ENCODE data around the gene KCND3.
"Not testable (repeated sequence)": the region's sequence is repeated elsewhere in the genome, so short reads cannot be mapped to it uniquely, and the experiment has no call there.

The KCND3 gene

DNA sequence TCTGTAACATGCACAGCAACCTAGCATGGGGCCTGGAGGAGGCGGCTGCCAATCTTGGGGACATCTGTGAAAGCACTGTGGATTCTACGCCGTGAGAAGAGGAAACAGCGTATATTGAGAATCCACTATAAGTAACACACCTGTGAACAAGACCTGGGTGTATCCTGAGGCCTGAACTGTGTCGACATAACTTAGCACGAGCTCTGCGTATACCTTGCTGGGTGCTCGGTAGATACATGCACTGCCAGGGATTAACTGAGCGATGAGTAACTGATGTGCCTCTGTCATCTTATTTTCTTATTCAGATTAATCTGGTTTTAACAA is 175.2 kb downstream of the KCND3 start:
- DNase-seq (ENCODE audit: low read depth, low spot score), result no peak

DNA sequence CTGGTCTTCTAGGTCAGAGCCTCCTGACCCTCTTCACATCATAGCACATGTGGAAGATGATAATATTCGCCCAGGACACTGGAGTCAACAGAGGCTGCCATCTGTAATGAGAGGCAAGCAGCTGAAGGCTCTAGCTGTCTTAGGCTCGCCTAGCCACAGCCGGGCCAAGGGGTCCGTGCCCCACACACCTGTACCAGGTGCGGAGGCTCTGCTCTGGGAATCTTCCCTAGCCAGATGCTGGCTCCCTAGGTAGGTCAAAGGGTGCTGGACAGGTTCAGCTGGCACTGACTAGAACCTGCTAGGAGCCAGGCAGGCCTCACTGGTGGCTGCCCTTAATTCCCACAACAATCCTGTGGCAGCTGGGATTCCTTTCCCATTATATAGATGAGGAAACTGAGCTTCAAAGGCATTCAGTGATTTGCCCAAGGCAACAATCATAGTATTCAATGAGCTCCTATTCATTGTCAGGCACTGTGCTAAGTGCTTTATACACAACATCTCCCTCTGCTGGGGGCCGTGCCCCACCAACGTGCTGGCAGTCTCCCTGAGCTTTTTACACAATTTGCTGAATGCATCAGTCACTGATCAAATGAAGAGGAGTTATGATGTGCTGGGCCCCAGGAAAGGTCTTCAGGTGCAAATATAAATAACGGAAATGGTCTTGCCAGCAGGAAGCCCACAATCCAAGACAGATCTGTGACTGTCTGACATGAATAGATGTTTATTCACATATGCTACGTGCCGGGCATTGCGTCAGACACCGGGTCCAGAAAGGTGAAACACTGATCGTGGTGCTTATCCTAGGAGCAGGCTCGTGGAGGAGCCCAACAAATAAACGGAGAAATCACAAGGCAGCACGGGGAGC is 175.8 kb downstream of the KCND3 start:
- DNase-seq (ENCODE audit: low read depth, low spot score), result no peak

DNA sequence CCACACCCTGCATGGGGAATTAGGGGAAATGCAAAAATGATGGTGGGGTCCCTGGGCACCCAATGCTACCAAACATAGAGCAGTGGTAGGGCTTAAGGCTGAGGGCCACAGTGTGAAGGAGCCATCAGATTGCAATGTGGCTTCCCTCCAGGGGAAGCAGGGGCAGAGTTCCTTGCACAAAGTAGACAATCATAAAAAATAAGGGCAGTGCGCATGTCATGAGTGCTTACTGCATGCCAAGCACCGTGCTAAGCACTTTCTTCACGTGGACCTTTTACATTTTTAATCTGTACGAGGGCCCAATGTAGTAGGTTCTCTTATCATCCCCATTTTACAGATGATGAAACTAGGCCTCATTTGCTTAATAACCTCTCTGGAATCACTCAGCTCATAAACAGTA is 177.2 kb downstream of the KCND3 start:
- DNase-seq (ENCODE audit: low read depth, low spot score), result no peak

DNA sequence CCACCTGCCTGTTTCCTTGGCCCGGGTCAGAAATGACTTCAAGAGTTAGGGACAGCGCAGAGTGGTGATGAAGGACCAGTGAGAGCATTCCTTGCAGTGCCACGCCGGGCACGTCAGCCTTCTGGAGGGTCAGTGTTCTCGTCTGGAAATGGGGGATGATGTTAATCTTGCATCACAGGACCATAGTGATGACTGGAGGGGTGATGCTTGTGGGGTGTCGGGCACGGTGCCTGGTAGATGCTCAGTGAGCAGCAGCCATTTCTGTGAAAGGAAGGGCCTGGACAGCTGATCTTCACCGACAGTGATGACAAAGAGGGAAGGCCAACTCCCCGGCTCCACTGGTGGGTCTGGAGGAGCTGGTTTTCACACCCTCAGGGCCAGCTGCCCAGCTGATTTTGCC is 177.6 kb downstream of the KCND3 start:
- DNase-seq (ENCODE audit: low read depth, low spot score), result no peak

DNA sequence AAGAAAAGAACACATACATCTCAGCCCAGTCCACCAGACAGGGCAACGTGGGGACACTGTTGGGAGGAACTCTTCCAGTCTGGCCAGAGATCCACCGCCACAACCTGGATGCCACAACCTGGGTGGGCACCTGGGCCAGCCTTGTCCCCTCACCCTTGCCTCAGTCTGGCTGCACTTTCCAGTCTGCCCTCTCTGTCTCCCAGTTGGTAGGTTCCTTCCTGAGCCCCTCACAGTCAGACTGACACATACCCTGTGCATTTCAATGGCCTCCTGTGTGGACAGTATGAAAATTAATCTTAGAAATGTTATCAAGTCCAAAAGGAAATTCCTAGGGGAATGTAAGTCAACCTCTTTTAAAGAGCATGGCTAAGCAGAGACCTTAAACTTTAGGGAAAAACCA is 184.2 kb downstream of the KCND3 start:
- DNase-seq (ENCODE audit: low read depth, low spot score), result no peak

DNA sequence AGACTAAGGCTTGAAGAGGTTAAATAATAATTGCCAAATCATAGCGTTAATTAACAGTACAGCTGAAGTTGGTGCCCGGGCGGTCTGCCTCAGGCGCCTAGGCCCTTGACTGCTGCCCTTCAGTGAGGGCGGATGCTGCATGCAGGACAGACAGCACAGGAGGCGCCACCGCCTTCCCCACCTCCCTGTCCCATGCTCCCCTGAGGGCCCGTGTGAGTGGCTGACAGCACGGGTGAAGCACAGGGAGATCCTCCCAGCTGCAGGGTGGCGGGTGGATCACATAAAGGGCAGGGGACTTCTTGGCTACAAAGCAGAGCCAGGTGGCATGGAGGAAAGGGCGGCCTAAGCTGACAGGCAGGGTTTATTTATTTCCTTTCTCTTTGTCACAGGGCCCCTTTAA is 184.7 kb downstream of the KCND3 start:
- DNase-seq (ENCODE audit: low read depth, low spot score), result no peak

DNA sequence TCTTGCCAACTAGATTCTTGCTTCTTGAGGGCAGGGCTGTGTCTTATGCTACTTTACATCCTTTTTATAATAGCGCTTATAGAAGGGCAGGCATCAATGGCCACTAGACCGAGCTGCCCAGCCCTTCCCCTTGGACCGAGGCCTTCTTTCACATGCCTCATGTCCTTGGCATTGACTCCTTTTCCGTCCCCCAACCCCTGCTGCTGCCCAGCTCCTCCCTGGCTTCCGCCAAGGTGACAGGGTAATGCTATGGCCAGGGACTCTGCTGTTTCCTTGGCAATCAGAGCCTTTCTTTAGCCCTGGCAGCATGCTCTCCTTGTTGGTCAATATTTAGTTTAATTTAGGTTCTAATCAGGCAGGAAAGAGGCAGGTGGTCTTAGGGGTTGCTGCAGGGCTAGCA is 185.5 kb downstream of the KCND3 start:
- no peak for DNase-seq (ENCODE audit: low read depth, low spot score)

DNA sequence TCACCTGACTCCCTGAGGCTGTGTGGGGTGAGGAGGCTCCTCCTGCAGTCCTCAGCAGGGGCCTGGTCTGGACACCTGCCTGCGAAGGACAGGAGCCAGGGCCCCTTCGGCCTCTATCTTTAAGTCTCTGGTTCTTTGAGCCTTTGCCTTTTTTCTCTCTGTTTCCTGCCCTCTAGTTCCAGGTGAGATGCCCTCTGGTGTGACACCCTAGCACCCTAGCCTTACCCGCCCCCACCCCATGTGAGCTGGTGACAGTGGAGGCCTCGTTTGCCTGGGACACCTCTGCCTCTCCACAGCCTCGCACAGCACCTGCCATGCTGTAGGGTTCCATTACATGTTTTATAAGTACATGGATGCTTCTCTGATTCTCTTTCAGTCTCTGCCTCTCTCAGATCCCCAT is 186.5 kb downstream of the KCND3 start:
- DNase-seq (ENCODE audit: low read depth, low spot score), result no peak

DNA sequence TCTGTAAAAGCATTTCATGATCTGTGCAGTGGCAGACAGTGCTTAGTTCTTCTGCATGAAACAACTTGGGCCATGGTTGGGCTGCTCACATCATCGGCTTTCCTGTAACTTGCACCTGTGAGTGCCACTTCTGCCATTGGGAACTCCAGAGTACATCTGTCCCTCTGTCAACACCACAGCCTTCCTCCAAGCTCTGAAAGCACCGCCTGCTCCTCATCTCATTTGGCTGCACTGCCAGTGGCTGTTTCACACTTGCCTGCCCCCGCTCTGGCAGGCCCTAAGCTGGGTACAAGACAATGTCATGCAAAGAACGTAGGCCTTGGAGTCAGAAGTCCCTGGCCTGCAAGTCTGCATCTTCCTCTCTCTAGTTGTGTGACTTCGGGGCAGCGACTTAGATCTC is 187.4 kb downstream of the KCND3 start:
- DNase-seq (ENCODE audit: low read depth, low spot score), result no peak

DNA sequence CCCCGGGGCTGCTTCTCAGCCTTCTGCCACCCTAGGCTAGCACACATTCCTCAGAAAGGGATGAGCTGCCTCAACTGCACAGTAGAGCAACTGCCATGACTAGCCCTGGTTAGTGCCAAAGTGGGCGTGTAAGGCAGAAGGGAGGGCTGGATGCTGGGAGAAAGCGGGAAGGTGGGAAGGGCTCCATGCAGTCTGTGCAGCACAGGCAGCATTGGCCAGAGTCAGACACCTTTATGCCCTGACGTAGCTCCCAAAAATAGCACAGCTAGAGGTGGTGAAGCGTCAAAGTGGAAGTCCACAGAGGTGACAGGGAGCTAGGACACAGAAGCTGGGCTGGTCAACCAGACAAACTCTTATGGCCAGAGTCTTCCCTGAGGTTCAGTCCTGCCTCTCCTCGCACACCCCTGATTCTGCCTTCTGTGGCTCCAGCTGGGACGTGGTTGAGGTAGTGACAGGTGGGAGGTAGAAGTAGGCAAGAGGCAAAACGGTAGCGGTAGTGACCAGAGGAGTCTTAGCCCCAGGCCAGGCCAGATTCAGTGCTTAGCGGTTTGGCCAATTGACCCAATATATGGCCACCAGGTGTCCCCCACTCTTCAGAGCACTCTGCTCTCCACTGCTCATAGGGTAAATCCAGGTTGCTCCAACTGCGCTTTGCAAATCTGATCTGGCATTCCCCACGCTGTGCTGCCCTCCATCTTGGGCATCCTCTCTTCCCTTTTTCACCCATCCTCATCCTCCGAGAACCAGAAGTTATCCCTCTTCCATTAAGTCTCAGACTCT is 188.2 kb downstream of the KCND3 start:
- DNase-seq (ENCODE audit: low read depth, low spot score), result no peak

DNA sequence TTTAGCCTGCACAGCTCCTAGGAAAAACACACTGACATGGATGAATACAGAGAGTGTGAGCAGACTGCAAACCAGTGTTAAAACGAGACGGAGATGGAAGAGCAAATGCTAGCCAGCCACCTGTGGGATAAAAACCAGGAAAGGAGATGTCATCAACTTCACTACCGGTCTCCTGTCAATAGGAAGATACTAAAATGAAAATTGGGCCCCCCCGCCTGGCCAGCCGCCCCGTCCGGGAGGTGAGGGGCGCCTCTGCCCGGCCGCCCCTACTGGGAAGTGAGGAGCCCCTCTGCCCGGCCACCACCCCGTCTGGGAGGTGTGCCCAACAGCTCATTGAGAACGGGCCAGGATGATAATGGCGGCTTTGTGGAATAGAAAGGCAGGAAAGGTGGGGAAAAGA is 189.7 kb downstream of the KCND3 start:
- DNase-seq (ENCODE audit: low read depth, low spot score), result not testable (repeated sequence)

DNA sequence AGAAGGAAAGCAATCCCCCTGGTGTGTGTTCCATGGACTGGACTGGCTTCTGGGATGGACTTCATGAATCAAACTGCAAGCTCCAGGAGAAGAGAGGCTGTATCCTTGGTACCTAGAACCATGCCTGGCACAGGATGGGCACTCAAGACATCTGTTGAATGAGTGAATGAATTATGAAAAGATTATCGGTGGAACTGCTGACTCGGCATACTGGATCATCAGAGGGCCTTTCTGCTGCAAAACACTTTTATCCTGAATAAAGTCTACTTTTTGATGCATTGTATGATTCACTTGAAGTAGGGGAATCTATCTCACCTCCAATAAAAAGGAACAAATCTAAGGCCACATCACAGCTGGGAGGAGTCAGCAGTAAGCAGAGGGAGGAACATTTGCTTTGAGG is 190.9 kb downstream of the KCND3 start:
- DNase-seq (ENCODE audit: low read depth, low spot score), result no peak

DNA sequence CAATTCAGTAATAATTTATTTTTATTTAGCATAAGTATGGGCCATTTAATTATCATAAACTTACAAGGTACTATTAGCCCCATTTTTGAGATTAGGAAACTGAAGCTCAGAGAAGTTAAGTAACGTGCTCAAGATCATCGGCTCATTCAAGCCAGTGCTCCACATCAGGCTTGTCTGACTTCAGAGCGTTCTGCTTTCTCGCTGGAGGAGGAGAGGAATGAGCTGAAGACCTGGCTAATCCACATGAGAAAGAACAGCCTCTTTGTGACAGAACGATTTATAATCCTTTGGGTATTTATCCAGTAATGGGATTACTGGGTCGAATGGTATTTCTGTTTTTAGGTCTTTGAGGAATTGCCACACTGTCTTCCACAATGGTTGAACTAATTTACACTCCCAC is 194.1 kb downstream of the KCND3 start:
- DNase-seq (ENCODE audit: low read depth, low spot score), result no peak

DNA sequence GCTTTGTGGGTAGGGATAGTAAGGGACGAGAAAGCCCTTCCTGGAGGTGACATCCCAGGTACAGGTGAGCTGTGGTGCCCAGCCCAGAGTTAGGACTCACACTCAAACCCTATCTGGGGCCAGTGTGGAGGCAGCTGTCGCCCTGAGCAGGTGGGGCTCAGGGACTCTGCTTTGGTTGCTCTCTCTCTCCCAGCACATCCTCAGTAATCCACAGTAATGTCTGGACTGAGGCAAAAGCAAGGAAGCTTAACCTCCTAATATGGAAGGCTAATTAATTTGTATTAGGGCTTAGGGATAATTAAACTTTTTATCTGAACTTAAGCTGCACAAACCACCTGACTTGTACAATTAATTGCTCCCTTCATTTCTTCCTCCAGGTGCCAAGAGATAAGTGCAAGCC is 195.5 kb downstream of the KCND3 start:
- no peak for DNase-seq (ENCODE audit: low read depth, low spot score)

DNA sequence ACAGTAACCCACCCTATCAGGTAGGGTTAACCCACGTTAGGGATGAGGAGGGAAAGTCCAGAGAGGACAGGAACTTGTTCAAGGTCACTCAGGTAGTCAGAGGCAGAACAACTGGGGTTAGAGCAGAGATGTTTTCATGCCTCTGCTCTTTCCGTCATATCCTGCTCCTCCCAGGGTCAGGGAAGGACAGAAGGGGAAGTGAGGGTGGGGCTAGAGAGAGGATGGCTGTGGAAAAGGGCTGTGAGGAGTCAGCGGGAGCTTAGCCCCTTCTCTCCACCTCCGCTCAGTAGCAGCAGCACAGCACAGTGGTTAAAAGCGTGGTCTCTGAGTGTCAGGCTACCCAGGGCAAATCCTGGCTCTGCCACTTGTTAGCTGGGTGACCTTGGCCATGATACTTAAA is 197.2 kb downstream of the KCND3 start:
- no peak for DNase-seq (ENCODE audit: low read depth, low spot score)

DNA sequence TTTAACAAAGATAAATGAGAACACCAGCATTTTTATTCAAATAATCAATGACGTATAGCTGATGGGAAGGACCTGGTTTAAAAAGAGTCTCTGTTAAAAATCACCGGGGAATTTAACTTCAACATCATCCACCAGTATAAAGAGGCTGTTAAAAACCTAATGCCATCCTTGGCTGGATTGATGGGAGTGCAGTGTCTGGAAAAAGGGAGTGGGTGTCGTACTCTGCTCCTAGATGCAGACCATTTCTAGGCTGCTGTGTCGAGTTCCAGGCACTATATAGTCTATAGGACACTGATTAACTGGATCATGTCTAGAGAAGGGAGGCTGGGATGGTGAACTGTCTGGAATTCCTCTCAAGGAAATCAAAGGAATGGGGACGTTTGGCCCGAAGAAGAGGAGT is 197.7 kb downstream of the KCND3 start:
- no peak for DNase-seq (ENCODE audit: low read depth, low spot score)

DNA sequence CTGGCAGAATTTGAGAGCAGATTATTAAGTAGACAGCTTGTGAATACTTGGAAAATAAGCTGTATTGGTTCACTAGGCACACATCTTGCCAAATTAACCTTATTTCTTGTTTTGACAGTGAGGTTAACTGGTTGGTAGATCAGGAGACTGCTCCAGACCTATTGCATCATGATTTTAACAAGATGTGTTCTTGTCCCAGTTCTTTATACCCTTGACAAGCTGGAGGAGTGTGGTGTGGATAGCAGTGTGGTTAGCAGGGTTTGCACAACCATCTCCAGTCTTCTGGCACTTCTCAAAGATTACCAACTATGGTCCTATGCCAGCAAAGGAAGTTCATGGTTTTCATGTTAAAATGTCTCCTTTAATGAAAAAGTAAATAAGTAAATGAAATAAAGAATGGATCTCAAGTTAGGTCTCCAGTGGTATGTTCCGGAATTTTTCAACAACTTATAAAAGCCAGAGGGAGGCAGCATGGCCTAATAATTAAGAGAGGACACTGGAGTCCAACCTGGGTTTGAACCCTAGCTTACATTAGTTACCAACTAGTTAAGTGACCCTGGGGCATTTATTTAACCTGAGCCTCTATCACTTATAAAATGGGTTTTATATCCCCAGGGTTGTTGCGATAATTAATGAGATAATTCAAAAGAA is 199.7 kb downstream of the KCND3 start:
- DNase-seq (ENCODE audit: low read depth, low spot score), result no peak

DNA sequence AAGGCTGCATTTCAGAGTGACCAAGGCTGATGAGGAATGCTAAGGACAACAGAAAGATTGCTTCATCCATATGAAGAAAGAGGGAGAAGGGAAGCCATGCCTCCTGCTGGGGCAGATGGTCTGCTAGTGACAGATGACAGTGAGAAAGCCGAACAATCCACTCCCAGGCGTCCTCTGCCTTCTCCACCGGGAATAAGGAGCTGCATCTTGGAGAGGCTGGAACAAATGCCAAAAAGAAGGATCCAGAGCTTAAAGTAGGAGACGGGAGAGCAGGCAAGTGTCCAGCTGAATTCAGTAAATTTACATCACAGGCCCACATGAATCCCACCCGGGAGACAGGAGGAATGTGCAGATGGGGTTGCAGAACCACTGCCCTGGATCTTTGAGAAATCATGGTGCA is 200.3 kb downstream of the KCND3 start:
- no peak for DNase-seq (ENCODE audit: low read depth, low spot score)

DNA sequence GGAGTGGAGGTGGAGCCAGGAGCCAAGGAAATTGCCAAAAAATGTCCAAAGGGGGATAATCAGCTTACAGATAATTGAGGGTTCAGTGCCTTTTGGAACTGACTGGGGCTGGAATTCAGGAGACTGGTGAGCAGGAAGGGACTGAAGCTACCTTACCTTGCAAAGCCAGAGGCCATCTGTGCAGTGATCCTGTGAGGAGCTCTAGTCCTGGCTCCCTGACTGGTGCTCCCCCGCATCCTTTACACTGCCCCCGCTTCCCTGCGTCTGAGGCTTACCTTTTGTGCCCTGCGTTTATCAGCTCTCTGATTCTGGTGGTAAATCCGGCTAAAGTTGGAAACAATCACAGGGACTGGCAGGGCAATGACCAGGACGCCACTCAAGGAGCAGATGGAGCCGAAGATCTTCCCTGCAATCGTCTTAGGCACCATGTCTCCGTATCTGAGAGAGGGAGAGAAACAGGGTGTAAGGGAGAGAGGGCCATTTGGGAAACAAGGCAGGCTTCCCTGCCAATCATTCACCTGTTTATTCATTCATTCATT is 202.7 kb downstream of the KCND3 start:
- DNase-seq (ENCODE audit: low read depth, low spot score), result no peak

DNA sequence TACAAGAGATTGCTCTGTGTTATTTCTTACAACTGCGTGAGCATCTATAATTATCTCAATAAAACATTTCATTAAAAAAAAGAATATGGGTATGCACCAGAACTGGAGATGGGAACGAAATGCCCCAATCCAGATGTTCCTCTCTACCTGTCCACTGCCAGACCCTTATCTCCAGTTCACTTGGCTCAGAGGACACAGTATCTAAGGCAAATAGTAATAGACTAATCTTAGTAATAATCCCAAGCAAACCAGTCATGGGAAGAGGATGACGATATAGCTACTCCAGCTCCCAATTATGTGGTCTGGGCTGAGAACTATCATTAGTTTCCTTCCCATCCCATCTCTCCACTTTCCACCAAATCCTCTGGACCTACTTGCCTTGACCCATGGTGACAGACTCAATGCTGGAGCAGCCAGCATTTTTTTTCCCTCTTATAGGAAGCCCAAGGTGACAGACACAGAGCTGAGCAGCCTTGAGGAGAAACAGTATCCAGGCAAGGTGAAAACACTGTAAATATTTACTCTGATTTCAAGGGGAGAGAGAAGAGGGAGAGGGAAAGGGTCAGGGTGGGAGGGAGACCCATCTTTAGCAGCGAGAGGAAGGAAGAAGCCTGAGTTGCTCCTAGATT is 205.1 kb downstream of the KCND3 start:
- DNase-seq (ENCODE audit: low read depth, low spot score), result no peak

DNA sequence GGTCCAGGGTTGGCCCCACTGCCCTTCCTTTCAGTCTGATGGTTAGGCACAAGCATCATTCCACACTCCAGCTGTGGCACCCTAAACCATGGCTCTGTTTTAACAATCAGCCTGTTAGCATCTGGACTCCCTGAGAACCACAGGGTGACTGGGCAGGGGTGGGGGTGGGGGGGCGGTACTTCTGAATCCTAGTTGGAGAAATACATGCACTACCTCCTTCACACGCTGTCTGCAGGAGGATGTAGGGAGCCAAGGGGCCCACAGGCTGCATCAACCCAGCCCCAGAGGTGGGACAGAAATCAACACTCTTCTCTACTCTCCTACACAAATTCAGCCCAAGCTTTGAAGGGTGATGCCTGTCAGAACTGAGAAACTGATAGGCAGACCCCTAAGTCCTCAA is 209.9 kb downstream of the KCND3 start:
- no peak for DNase-seq (ENCODE audit: low read depth, low spot score)

DNA sequence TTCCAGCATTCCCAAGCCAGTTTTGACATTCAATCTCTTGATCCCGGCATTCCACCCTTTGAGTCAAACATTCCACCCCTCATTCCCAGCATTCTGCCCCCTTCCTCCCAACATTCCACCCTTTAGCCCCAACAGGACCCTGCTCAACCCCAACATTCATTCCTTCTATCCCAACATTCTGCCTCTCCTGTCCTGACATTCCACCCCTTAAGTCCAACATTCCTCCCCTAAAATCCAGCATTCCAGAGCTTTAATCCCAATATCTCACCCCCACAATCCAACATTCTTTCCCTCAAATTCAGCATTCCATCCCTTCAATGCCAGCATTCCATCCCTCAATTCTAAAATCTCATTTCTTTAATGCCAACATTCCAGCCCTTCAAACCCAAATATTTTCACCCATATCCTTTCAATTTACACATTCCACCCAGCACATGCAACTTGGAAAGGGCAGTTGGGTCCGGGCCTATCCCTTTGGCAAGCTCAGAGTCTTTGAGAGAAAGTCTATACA is 210.9 kb downstream of the KCND3 start:
- no peak for DNase-seq (ENCODE audit: low read depth, low spot score)

All from brain pericyte (primary cell).